ENCODE data around the gene ABCA9.
"Not testable (repeated sequence)": the region's sequence is repeated elsewhere in the genome, so short reads cannot be mapped to it uniquely, and the experiment has no call there.

GRCh38 chr17:69072803-69073256 lies 12.1 kb upstream of the ABCA9 start:
- not testable (repeated sequence) for TF ChIP-seq ZNF274 (IDR thresholded peaks at IDR 0.05; ENCODE audit: low read depth, low read length); YY1 (IDR thresholded peaks at IDR 0.05; ENCODE audit: insufficient read depth, insufficient read length)

All from NT2/D1 (cell line).